DND-41 (cell line): ENCODE data around the gene PRR13.

Experiments
- ATAC-seq: fragments of 200-7000 bp; cut with Tn5 transposase; 3 replicates; pipeline ENCODE4 v1.9.1; 2021; ENCODE audit warnings: low read depth; ENCODE audit not compliant: insufficient read depth
- DNase-seq: peaks from one replicate; pipeline ENCODE4 v3.0.0-alpha.2; 2020
- H2AFZ ChIP-seq: 2 replicates; pipeline ENCODE4 v1.6.0; 2012; ENCODE audit warnings: low read depth, low read length
- H3K27ac ChIP-seq: 2 replicates; pipeline ENCODE4 v1.5.1; 2012; ENCODE audit warnings: low read length, inconsistent platforms
- H3K27me3 ChIP-seq: fragments of 200-600 bp; sonication (generic); 2 replicates; pipeline ENCODE4 v1.6.0; 2012; ENCODE audit warnings: low read length, mild to moderate bottlenecking, inconsistent platforms; ENCODE audit not compliant: insufficient read depth, poor library complexity
- H3K36me3 ChIP-seq: 2 replicates; pipeline ENCODE4 v1.5.1; 2012; ENCODE audit warnings: low read length, inconsistent platforms; ENCODE audit not compliant: insufficient read depth
- H3K4me1 ChIP-seq: 2 replicates; pipeline ENCODE4 v1.5.1; 2012; ENCODE audit warnings: mild to moderate bottlenecking, low read length; ENCODE audit not compliant: insufficient read depth
- H3K4me2 ChIP-seq: 2 replicates; pipeline ENCODE4 v1.6.0; 2012; ENCODE audit warnings: mild to moderate bottlenecking, moderate library complexity, low read length, inconsistent platforms; ENCODE audit not compliant: insufficient read depth
- H3K4me3 ChIP-seq, 2 experiments: fragments of 200-600 bp in 1 of 2; shearing (Covaris generic) in 1 of 2; 2 replicates each; pipeline ENCODE4 v1.5.1; 2012 to 2016; ENCODE audit warnings: inconsistent platforms in 2 of 2, low read length in 2 of 2, mild to moderate bottlenecking in 2 of 2, low read depth in 1 of 2, moderate library complexity in 1 of 2
- H3K79me2 ChIP-seq: 2 replicates; pipeline ENCODE4 v1.6.0; 2012; ENCODE audit warnings: low read length, inconsistent platforms; ENCODE audit not compliant: insufficient read depth
- H3K9ac ChIP-seq: 2 replicates; pipeline ENCODE4 v1.6.0; 2012; ENCODE audit warnings: low read depth, mild to moderate bottlenecking, inconsistent platforms, low read length, moderate library complexity
- H3K9me3 ChIP-seq: 2 replicates; pipeline ENCODE4 v1.5.1; 2012; ENCODE audit warnings: low read length, moderate library complexity, mild to moderate bottlenecking, inconsistent platforms; ENCODE audit not compliant: insufficient read depth, severe bottlenecking
- H4K20me1 ChIP-seq: 2 replicates; pipeline ENCODE4 v1.6.0; 2012; ENCODE audit warnings: low read length; ENCODE audit not compliant: insufficient read depth
- EZH2 ChIP-seq: IDR thresholded peaks from 3 replicates; pipeline ENCODE4 v1.6.1; 2012; ENCODE audit warnings: borderline replicate concordance, low read depth, mild to moderate bottlenecking, moderate library complexity, low read length, inconsistent platforms; ENCODE audit not compliant: severe bottlenecking
- TF ChIP-seq, protein P1 (sequence below): IDR thresholded peaks from 2 replicates; pipeline ENCODE4 v1.5.1; 2012; ENCODE audit warnings: borderline replicate concordance, low read length, moderate library complexity, mild to moderate bottlenecking; ENCODE audit not compliant: poor library complexity, severe bottlenecking; ENCODE audit errors: extremely low read depth

Gene PRR13

DNA sequence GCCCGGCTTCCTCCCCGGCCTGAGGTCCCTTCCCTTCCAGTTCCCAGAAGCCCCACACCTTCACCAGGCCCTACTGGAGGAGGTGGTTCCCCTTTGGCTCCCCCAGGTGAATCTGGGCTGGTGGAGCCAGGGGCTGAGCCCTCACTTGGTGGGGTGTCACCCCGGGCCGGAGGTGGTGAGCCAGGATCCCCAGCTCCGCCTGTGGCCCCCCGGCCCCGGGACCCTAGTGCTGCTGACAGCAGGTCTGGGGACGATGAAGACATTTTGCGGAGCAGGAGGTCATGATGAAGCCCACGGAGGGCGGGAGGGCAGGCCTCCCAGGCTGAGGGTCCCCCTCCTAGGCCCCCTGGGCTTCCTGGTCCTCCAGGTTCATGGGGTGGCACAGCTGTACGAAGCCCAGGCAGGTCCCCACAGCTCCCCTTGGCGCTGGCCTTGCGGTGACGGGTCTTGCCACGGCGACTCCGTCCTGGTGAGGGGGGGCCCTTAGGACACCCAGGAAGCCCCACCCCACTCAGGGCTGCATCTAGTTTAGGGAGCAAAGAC is 41.2 kb downstream of the PRR13 start:
- Histone ChIP-seq H3K4me3 (no peak overlapping the region), H3K9me3 (no peaks in the 10 kb centered on the region), H3K79me2 (peaks cover 17% of the 10 kb centered on the region; the same call in 1 of the 2 replicates), H3K27ac (no peak overlapping the region), H4K20me1 (peaks cover 55% of the 10 kb centered on the region), H3K27me3 (no peaks in the 10 kb centered on the region), H3K4me2 (no peak overlapping the region), H2AFZ (no peak overlapping the region), H3K4me1 (no peaks in the 10 kb centered on the region), H3K36me3 (peaks cover 97% of the 10 kb centered on the region), H3K9ac (no peak overlapping the region)
- DNase-seq (no peak), ATAC-seq (peak; percentile 17)
- TF ChIP-seq, protein P1, sequence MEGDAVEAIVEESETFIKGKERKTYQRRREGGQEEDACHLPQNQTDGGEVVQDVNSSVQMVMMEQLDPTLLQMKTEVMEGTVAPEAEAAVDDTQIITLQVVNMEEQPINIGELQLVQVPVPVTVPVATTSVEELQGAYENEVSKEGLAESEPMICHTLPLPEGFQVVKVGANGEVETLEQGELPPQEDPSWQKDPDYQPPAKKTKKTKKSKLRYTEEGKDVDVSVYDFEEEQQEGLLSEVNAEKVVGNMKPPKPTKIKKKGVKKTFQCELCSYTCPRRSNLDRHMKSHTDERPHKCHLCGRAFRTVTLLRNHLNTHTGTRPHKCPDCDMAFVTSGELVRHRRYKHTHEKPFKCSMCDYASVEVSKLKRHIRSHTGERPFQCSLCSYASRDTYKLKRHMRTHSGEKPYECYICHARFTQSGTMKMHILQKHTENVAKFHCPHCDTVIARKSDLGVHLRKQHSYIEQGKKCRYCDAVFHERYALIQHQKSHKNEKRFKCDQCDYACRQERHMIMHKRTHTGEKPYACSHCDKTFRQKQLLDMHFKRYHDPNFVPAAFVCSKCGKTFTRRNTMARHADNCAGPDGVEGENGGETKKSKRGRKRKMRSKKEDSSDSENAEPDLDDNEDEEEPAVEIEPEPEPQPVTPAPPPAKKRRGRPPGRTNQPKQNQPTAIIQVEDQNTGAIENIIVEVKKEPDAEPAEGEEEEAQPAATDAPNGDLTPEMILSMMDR, result no peak
- no peak for TF ChIP-seq EZH2

DNA sequence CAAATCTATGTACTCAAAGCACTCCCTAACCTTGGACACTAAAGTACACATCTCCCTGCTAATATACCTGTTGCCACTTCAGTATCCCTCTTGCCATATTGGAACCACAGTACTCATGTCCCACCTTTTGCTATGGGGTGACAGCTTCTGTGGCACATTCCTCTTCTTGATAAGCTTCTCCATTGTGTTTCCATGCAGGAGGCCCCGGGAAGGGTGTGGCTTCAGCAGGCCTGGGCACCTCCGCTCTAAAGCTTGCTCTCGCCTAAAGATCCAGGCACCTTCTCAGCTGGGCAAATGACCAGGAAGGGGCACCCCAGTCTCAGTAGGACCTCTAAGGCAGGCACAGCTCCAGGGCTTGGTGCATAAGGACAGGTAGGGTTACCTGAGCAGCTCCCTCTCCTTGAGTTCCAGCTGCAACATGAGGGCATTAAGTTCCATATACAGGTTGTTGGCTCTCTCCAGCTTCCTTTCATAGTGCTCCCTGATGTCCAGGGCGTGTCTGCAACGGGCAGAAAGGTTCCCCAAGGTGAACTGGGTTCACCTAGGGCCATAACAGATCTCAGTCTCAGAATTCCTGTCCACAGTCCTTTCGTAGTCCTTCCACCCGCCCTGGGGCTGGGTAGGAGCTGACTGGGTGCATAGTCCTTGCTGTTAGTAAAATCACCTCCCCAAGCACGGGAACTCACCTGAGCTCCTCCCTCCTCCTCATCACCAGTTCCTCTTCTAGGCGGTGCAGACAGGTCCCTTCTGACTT is 41.9 kb downstream of the PRR13 start:
- no peaks in the 10 kb centered on the region for H3K9me3 ChIP-seq
- H2AFZ ChIP-seq, result no peak overlapping the region
- H3K27me3 ChIP-seq, result no peaks in the 10 kb centered on the region
- peaks cover 95% of the 10 kb centered on the region for H3K36me3 ChIP-seq
- H3K27ac ChIP-seq, result no peak overlapping the region
- H3K4me3 ChIP-seq, result no peak overlapping the region
- no peaks in the 10 kb centered on the region for H3K4me1 ChIP-seq
- no peak overlapping the region for H3K9ac ChIP-seq
- no peak overlapping the region for H3K4me2 ChIP-seq
- H4K20me1 ChIP-seq, result peaks cover 52% of the 10 kb centered on the region
- DNase-seq (peak; percentile 26), ATAC-seq (peak; percentile 10)
- no peak for TF ChIP-seq EZH2
- TF ChIP-seq, protein P1, result no peak
- H3K79me2 ChIP-seq, result peaks cover 10% of the 10 kb centered on the region; the same call in 1 of the 2 replicates

DNA sequence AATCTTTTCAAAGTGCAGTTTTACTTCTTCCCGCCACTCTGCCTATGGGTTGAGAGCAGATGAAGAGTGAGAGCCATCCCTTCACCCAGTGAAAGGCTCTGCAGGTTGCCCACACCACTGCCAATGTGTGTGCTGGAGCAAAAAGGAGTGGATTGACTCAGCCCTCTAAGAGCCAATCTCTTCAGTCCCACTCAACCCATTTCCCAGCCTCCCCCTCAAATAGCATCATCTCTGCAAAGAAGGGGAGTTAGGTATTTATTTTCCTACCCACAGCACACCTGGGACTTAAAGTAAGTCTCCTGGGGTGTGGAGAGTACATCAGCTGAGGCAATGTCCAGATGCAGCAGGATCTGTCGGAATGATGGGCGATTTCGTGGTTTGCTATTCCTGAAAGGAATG is 42.4 kb downstream of the PRR13 start:
- H3K9me3 ChIP-seq, result no peaks in the 10 kb centered on the region
- no peak overlapping the region for H2AFZ ChIP-seq
- ATAC-seq (peak; percentile 9; the same call in 1 of the 3 replicates), DNase-seq (no peak)
- no peak overlapping the region for H3K4me3 ChIP-seq
- H3K27me3 ChIP-seq, result no peaks in the 10 kb centered on the region
- H3K27ac ChIP-seq, result no peak overlapping the region
- no peaks in the 10 kb centered on the region for H3K4me1 ChIP-seq
- TF ChIP-seq EZH2, result no peak
- TF ChIP-seq, protein P1, result no peak
- H3K36me3 ChIP-seq, result peaks cover 89% of the 10 kb centered on the region
- H3K4me2 ChIP-seq, result no peak overlapping the region
- H3K9ac ChIP-seq, result no peak overlapping the region
- peaks cover 46% of the 10 kb centered on the region for H4K20me1 ChIP-seq
- peaks cover 6% of the 10 kb centered on the region; the same call in 1 of the 2 replicates for H3K79me2 ChIP-seq
